NCI-H748 (cell line): ENCODE data around the gene GNMT.
A peak's percentile ranks its signal among the peaks of the same experiment; 100 is the strongest.
"Not testable (repeated sequence)": the region's sequence is repeated elsewhere in the genome, so short reads cannot be mapped to it uniquely, and the experiment has no call there.

Source experiments
- DNase-seq: peaks from one replicate; lab custom pipeline; 2025; ENCODE audit not compliant: unreplicated experiment; lab: John Stamatoyannopoulos, UW

The GNMT gene

DNA sequence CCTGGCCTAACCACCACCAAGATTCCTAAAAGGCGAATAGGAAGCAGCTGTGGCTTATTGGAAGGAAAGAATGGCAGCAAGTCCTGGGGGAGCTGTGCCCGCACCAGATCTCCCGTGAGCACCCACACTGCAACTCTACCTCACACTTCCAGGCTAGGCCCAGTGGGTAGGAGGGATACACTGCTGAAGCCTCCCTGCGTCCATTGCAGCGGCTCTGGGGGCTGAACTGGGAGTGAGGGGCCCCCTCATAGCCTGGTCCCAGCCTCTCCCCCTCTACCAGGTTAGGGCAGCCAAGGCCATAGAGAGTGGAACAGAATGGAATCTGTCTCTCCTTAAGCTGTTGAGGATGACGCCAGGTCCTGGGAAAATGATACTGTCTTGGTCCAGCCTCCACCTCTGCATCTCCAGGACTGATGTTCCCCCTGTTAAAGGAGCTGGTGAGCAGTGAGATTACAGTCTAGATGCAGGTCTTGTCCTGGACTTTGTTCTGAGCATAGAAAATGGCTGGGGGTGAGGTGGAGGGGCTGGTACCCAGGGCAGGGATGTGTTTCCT lies 20.0 kb upstream of the GNMT start:
- DNase-seq, result no peak

- not testable (repeated sequence) for DNase-seq
Observed at GRCh38 chr6:42941356-42941755, 19.2 kb upstream of the GNMT start.

- no peak for DNase-seq
Observed at GRCh38 chr6:42942444-42942843, 18.1 kb upstream of the GNMT start.

DNA sequence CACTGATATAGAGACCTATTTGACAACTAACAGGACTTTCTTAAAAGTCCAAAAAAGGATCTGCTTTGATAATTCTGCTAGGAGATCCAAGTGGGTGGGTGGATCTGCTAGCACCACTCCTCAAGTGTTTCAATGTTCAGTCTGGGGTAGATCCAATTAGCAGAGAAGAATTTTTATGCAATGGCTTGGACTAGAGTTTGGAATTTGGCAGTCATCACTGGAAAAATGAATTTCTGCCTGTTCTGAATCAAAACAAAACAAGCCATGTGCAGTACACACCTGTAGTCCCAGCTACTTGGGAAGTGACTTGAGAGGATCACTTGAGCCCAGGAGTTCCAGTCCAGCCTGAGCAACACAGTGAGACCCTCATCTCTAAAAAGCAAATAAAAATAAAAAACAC lies 12.6 kb upstream of the GNMT start:
- DNase-seq, result no peak

DNA sequence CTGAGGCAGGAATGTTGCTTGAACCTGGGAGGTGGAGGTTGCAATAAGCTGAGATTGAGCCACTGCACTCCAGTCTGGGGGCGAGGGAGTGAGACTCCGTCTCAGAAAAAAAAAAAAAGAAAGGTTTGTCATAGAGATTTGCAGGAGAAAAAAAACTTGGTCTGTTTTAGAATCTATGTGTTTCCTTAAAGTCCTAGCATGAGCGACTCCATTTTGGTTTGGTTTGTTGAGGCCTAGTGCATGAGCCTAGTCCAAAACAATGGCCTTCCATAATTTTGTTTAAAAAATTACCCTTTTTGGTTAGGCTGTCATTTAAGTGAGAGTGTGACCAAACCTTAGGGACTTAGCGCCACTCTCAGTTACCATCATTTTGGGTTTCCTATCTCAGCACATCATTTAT lies 8.2 kb upstream of the GNMT start:
- no peak for DNase-seq

- not testable (repeated sequence) for DNase-seq
Observed at GRCh38 chr6:42954405-42954804, 6.1 kb upstream of the GNMT start.

- no peak for DNase-seq
Observed at GRCh38 chr6:42958125-42958524, 2.4 kb upstream of the GNMT start.

GRCh38 chr6:42959917-42960242 lies 674 bp upstream of the GNMT start:
- no peak for DNase-seq

- no peak for DNase-seq
Observed at GRCh38 chr6:42961020-42961470, 491 bp downstream of the GNMT start.

DNA sequence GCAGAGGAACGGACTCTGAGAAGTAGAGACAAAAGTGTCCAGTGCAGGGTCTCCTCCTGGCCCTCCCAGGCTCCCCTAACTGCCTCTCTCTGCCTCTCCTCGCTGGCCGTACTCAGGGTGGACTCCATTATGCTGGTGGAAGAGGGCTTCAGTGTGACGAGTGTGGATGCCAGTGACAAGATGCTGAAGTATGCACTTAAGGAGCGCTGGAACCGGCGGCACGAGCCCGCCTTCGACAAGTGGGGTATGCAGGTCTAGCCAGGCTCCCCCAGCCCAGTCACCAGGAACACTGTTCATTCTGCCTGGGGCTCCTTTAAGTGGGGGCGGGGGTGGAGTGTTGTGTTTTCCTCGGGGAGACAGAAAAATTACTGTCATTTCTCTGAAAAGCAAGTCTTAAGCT lies 1.5 kb downstream of the GNMT start:
- no peak for DNase-seq

- DNase-seq, result no peak
Observed at GRCh38 chr6:42962502-42963178, 2.1 kb downstream of the GNMT start.

DNA sequence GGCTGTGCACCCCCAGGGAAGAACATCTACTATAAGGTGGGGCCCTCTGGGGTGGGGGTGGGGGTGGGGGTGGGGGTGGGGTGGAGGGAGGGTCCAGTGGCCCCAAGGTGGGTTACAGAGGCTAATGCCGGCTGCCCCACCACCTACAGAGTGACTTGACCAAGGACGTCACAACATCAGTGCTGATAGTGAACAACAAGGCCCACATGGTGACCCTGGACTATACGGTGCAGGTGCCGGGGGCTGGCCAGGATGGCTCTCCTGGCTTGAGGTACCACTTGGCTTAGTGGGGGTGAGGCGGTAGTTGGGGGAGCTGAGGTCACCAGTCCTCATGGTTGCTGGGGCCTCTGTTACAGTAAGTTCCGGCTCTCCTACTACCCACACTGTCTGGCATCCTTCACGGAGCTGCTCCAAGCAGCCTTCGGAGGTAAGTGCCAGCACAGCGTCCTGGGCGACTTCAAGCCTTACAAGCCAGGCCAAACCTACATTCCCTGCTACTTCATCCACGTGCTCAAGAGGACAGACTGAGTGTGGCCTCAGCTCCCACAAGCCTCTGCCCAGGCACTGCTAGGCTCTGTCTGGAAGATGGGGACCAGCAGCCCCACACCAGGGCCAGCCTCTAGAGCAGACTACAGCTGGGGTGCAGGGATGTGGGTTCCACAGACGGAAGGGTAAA lies 2.8 kb downstream of the GNMT start:
- DNase-seq, result no peak

DNA sequence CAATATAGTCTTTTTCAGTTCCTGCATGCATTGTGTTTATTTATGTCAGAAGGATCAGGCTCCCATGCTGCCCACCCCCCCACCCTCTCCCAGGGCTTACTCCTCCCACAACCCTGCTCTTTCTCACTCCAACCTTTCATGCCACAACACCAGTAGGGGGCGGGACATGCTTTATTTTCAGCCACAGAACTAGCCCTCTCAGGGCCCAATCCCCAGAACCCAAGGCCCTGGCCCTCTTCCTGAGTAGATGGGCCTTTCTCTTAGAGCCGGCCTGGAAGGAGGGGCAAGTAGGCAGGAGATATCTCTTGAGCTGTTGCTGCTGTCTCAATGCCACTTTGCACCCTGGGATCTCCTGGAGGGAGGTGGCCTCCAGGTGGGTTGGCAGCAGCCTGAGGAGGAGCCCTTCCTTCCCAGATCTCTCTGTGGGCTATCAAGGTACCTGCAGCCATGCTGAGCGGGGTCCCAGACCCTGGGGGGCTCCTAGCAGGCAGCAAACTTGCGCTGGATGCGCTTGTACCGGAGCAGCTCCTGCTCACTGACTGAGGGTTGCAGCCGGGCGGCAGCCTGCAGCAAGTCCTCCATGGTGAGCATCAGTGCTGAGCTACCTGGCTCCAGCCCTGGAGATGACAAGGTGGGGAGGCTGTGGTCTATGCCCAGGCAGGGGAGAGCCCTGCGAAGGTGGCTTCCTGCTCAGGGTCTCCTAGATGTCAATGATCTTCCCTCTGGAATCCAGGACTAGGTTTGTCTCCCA lies 3.5 kb downstream of the GNMT start:
- DNase-seq, result peak; percentile 29

DNA sequence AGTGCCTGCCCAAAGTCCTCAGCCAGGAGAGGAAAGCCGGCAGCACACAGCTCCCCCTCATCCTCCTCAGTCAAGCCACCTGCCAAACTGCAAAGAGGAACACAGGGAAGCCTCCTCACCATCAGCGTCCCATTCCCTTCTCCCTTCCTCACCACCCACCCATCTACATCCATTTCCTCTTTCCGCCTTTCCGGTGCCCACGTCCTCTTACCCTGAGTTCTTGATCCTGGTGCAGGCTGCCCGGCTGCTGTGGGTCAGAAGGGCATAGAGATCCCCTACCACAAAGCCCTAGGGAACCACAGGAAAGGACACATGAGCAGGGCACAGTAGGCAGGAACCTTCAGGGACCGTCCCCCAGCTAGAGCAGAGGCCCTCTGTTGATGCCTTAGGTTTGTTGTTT lies 6.0 kb downstream of the GNMT start:
- DNase-seq, result no peak

DNA sequence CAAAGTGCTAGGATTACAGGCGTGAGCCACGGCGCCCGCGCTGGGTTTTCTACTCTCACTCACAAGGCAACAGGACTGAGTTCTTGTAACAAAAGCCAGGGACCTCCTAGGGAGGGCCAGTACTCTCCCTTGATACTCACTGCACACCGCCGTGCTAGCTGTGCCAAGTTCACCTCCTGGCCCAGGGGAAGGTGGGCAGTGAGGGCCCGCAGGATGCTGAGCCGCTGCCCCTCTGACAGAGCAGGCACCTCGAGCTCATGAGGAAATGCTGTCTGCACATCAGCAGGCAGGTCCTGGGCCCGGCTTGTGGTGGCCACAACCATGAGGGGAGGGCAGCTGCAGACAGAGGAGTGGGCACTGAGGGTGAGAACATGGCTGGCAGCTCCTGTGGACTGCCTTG lies 6.7 kb downstream of the GNMT start:
- no peak for DNase-seq

GRCh38 chr6:42968126-42968701 lies 7.7 kb downstream of the GNMT start:
- DNase-seq, result no peak

- DNase-seq, result no peak
Observed at GRCh38 chr6:42968783-42969182, 8.2 kb downstream of the GNMT start.

DNA sequence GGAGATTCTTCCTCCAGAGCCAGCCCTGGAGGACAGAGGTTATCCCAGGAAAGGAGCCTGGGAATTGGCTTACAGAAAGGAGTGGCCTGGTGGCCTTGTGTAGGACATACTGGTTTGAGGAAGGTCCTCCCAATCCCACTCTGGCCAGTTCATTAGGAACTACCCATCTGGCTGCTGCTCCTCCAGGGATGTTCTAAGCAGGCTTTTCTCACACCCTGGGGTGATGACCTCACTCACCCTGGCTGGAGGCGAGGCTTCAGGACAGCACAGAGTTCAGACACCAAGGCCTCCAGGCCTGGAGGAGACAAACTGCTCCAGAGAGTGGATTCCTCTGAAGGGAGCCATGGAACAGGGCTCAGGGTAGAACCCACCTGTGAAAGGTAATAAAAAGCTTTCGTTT lies 8.9 kb downstream of the GNMT start:
- DNase-seq, result no peak

GRCh38 chr6:42969934-42970333 lies 9.4 kb downstream of the GNMT start:
- no peak for DNase-seq

DNA sequence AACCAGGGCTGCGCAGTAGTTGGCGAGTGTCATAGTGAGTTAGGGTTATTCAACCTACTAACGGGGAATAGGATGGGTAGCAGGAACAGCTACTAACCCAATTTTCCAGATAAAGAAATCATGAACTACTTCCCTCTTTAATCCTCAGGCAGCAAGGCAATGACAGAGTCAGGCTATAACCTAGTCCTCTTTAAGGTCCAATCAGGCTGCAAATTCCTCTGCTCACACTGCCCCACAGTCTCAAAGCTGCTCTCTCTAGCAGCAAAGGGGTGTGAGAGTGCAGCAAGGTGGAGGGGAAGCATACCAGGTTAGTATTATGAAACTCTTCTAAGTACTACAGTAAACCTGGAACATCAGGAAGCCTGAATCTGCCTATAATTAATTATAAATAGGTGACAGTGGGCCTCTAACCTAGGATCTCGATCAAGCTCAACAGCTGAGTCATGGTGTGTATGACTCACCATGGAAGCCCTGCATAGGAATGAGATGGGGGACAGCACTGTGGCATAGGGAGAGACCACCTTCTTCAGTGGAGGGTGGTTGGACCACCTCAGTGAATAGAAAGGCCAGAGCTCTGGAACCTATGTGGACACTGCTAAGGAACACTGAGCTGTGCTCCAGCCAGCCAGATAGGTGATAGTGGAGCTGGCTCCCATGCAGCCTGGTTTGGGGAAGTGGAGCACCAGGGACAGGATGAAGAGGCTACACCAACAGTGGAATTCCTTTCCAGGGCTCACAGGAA lies 10.5 kb downstream of the GNMT start:
- no peak for DNase-seq

DNA sequence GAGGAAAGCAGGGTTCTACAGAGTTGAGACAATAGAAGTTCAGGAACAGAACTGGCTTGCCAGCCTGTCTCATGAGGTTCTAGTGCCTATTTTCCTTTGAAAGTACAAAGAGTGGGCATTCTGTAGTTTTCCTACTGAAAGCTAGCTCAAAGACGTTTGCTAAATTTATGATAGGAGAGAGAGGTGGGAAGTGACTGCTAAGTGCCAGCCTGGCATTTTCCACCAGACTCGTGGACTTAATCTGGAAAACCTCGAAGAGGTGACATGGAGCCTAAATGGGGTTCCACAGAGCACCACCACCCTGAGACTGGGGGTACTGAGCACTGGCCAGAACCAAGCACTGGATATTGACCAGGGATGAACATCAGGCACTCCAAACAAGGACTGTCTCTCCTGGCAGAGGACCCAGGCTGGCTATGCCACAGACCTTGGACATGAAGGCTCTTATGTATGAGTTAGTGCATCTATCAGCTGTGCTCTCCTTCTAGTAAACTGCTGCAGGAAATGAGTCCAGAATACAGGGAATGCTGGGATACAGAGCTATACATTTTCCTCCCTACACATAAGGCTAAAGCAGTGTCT lies 11.3 kb downstream of the GNMT start:
- DNase-seq, result no peak
